ENCODE results near the gene P2RX2.

The P2RX2 gene

GRCh38 chr12:132618683-132619043 is at the start of gene P2RX2:
TSS of gene P2RX2 (plus strand) at chr12:132618776. CDS start at chr12:132618817, 41 bp downstream.
- DNase-seq (ENCODE audit: low spot score): no peak

- DNase-seq (ENCODE audit: low spot score): no peak
Measured at GRCh38 chr12:132568826-132569480, 49.6 kb upstream of the P2RX2 start.

- DNase-seq (ENCODE audit: low spot score): no peak
Measured at GRCh38 chr12:132569856-132570480, 48.6 kb upstream of the P2RX2 start.

GRCh38 chr12:132570635-132571034 is 47.9 kb upstream of the P2RX2 start:
- no peak for DNase-seq (ENCODE audit: low spot score)

DNA sequence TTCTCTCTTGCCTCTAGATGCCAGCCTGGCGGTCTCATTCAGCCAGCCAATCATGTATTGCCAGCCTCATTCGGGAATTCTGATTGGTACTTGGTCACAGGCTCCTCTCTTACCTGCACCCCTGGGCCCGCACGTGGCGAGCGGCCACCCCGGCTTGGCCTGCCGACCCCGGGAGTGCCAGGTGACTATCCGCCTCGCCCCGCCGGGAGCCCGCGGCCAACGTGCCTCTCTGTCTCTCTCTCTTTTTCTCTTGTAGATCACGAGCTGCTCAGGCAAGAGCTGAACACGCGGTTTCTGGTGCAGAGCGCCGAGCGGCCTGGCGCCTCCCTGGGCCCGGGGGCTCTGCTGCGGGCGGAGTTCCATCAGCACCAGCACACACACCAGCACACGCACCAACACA is 47.5 kb upstream of the P2RX2 start:
- no peak for DNase-seq (ENCODE audit: low spot score)

- no peak for DNase-seq (ENCODE audit: low spot score)
Measured at GRCh38 chr12:132571598-132571997, 47.0 kb upstream of the P2RX2 start.

GRCh38 chr12:132572106-132572505 is 46.5 kb upstream of the P2RX2 start:
- no peak for DNase-seq (ENCODE audit: low spot score)

GRCh38 chr12:132572801-132573760 is 45.5 kb upstream of the P2RX2 start:
- DNase-seq (ENCODE audit: low spot score): no peak

DNA sequence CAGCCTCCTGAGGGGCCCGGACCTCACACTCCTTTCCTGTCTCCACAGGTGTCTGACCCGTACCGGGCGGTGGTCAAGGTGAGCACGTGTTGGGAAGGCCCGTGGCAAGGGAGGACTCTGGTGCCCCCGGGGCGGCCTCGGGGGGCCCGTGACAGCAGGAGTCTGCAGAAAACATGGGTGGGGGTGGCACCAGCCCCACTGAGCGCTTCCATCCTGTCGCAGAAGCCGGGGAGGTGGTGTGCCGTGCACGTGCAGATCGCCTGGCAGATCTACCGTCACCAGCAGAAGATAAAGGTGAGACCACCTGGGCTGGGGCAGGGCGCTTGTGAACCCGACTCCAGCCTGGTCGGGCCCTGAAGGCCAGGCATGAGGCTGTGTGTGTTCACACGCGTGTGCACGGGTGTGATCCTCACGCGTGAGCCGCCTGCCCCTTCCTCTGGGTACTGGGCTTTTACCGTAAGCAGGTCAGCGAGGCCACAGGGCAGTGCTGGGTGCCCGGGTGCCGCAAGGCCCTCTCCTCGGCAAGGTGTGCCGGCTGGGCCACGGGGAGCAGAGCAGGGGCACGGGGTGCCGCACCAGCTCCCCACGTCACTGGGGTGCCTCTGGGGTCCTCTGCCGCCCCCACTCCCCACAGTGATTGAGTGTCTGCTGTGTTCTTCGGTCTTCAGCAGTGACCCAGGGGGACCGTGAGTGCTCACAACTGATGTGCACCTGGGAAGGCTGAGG is 44.1 kb upstream of the P2RX2 start:
- DNase-seq (ENCODE audit: low spot score): no peak

DNA sequence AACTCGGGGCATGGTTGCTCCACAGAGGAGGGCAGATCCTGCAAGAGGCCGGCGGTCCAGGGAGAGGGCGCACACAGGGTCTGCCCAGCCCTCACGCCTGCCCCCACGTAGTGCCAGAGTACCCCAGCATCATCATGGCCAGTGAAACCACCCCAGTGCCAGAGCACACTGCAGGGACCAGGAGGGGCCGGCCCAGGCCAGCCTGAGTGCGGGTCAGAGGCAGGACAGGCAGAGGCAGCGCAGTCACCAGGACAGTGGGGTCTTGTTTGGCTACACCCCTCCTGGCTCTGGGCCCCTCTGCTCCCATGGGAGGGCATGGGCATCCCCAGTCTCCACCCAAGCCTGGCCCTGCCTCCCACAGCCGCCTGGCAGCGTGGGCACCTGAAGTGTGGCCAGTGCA is 42.9 kb upstream of the P2RX2 start:
- DNase-seq (ENCODE audit: low spot score): no peak

GRCh38 chr12:132576701-132577100 is 41.9 kb upstream of the P2RX2 start:
- DNase-seq (ENCODE audit: low spot score): no peak

- no peak for DNase-seq (ENCODE audit: low spot score)
Measured at GRCh38 chr12:132577191-132577920, 41.2 kb upstream of the P2RX2 start.

- DNase-seq (ENCODE audit: low spot score): no peak
Measured at GRCh38 chr12:132578118-132578517, 40.5 kb upstream of the P2RX2 start.

GRCh38 chr12:132578826-132579225 is 39.8 kb upstream of the P2RX2 start:
- DNase-seq (ENCODE audit: low spot score): no peak

DNA sequence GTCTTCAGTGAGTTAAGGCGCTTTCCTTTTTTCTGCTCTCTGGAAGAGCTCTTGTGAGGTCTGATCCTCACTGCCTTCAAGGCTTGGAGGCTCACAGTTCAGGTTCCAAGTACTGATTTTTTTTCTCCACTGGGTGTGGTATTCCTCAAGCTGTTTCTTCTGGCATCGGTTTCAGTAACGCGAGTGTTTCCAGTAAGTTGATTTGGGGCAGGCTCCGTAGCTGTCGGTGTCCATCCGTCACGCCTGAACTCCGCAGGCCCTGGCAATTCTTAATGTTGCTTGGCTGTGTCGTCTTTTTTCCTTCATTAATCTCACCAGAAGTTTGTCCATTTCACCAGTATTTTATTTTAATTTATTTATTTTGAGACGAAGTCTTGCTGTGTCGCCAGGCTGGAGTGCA is 38.8 kb upstream of the P2RX2 start:
- DNase-seq (ENCODE audit: low spot score): no peak

GRCh38 chr12:132580701-132581292 is 37.8 kb upstream of the P2RX2 start:
- no peak for DNase-seq (ENCODE audit: low spot score)

DNA sequence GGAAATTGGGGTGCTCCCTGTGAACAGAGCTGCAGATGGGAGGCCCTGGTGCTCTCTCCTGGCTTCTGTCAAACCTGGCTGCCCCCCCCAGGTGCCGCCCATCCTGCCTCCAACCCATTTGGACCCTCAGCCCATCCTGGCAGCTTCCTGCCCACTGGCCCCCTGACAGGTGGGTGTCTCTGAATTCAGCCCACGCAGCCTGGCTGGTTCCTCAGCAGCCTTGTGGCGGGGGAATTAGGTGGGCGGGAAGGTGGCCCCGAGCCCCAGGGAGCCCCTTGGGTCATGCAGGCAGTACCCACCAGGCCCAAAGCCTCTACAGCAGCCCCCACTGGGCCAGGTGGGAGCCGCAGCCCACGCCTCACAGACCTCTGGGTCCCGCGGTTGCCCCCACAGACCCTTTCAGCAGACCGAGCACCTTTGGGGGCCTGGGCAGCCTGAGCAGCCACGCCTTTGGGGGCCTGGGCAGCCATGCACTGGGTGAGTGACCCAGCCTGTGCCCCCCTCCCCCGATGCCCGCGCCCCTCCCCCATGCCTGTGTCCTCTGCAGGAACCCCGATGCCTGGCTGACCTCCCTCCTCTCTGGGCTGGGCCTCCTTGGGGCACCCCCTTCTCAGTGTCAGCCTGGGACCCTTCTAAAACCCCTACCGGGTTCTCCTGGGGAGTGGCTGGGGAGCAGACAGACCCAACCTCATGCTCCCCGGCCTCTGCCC is 37.1 kb upstream of the P2RX2 start:
- DNase-seq (ENCODE audit: low spot score): no peak

DNA sequence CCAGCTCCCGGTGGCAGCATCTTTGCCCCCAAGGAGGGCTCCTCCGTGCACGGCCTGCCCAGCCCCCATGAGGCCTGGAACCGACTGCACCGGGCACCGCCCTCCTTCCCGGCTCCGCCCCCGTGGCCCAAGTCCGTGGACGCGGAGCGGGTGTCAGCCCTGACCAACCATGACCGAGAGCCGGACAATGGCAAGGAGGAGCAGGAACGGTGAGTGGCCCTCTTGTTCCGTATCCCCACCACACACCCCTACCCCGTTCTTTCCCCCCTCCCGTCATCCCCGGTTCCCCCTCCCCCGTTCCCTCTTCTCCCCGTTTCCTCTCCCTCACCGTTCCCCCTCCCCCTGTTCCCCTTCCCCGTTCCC is 36.5 kb upstream of the P2RX2 start:
- DNase-seq (ENCODE audit: low spot score): no peak

DNA sequence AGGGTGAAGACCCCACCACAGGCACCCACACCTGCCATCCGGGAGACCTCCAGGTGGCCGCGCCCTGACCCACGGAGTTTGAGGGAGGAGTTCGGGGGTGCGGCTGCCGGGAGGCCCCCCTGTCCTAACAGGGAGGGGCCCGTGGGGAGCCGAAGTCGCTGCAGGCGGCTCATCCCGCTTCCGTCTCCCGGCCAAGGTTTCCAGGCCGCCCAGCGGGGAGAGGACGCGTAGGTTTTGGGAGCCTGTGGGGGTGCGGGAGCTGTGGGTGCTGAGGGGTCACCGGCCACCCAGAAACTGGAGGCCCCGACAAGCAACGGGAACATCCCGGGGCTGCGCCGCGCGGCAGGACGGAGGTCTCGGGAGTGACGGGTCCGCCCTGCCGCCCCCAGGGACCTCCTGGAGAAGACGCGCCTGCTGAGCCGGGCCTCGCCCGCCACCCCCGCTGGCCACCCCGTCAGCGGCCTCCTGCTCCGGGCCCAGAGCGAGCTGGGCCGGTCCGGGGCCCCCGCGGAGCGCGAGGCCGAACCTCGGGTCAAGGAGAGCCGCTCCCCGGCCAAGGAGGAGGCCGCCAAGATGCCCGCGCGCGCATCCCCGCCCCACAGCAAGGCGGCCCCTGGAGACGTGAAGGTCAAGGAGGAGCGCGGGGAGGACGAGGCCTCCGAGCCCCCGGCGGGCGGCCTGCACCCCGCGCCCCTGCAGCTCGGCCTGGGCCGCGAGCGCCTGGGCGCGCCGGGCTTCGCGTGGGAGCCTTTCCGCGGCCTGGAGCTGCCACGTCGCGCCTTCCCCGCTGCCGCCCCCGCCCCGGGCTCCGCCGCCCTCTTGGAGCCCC is 35.8 kb upstream of the P2RX2 start:
- no peak for DNase-seq (ENCODE audit: low spot score)

GRCh38 chr12:132583411-132583710 is 35.2 kb upstream of the P2RX2 start:
- DNase-seq (ENCODE audit: low spot score): no peak
